Measurements from ENCODE around the gene EMP1. TPM values are rescaled to one million over a fixed set of nuclear protein-coding genes. Genes with fewer than 3 reads are reported as not detected.
A peak's percentile ranks its signal among the peaks of the same experiment; 100 is the strongest.

The EMP1 gene
- total and polyA plus RNA-seq, 2 of the 8 experiments (the other 6 are each of a cell fraction or from before 2014, with no cell fraction given) = 0.17 to 0.65 TPM

- no peak overlapping the region for H3K4me3 ChIP-seq (ENCODE audit: extremely low read depth in 1 of 4, insufficient read depth in 2 of 4, low read depth in 3 of 4, low read length in 4 of 4)
- no peak overlapping the region for H2AK5ac ChIP-seq (ENCODE audit: low read depth, low read length)
- no peak overlapping the region for H4K8ac ChIP-seq (ENCODE audit: extremely low read depth, insufficient read depth, low read length)
- 88% methylated on average over 7 of the region's 7 CpGs; no CpG with 5 or more reads in 1 of the 2 experiments for WGBS, 2 experiments (ENCODE audit: extremely low coverage in 1 of 2, insufficient coverage in 1 of 2, insufficient read length in 1 of 2, insufficient replicate concordance in 2 of 2, low coverage in 1 of 2, low lambda C conversion rate in 2 of 2, missing lambda C conversion rate in 1 of 2)
- FAIRE-seq = no peak
- H2BK20ac ChIP-seq (ENCODE audit: low read length) = no peak overlapping the region
- peaks cover 3 to 12% (median 5%) of the 10 kb centered on the region in 4 experiments; a peak in 4 of 7 replicates for H3K4me1 ChIP-seq (replicated peaks in 1 of 4; ENCODE audit: control insufficient read depth in 3 of 4, insufficient read depth in 4 of 4, low read length in 3 of 4)
- H3K4me2 ChIP-seq (ENCODE audit: insufficient read depth in 1 of 2, low read depth in 2 of 2, low read length in 2 of 2) = no peak overlapping the region; a peak in 1 of 4 replicates
- no peak overlapping the region; the same call in 1 of the 2 replicates for H2BK12ac ChIP-seq (ENCODE audit: low read depth, low read length)
- H4K5ac ChIP-seq (ENCODE audit: insufficient read length, low read depth, low read length) = no peak overlapping the region
- CTCF ChIA-PET (ENCODE audit: partially characterized antibody) = interaction anchor here (0.6 to 10.8 kb wide), 80 partner anchors 9 to 878 kb away, joined by 3 to 162 read pairs (median 4); partner anchors contain the start of genes DDX47, EMP1, FAM234B and GPRC5A
- no peak overlapping the region; the same call in 1 of the 2 replicates for H2BK15ac ChIP-seq (ENCODE audit: low read length)
- H2BK5ac ChIP-seq (ENCODE audit: low read depth, low read length) = no peak overlapping the region
- H3K27me3 ChIP-seq (replicated peaks in 1 of 4; ENCODE audit: control insufficient read depth in 3 of 4, extremely low read depth in 1 of 4, insufficient read depth in 3 of 4, low read length in 3 of 4) = no peaks in the 10 kb centered on the region
- no peak overlapping the region for H3K14ac ChIP-seq (ENCODE audit: insufficient read length)
- peak overlapping the region; percentile 23 for H4K91ac ChIP-seq (replicated peaks; ENCODE audit: insufficient read length, low read length)
- H2BK120ac ChIP-seq (replicated peaks; ENCODE audit: low read depth, low read length) = no peak overlapping the region
- H2AFZ ChIP-seq (ENCODE audit: low read length) = peak overlapping the region; percentile 99
- DNase-seq (ENCODE audit: low read depth in 1 of 2, low spot score in 2 of 2) = no peak
- no peaks in the 10 kb centered on the region for H3K79me2 ChIP-seq (ENCODE audit: control insufficient read depth in 1 of 2, insufficient read depth in 2 of 2, low read length in 2 of 2)
- no peaks in the 10 kb centered on the region for H4K20me1 ChIP-seq (replicated peaks in 1 of 2; ENCODE audit: control insufficient read depth in 1 of 2, insufficient read depth in 2 of 2, low read length in 2 of 2)
- H3K18ac ChIP-seq (ENCODE audit: extremely low read depth, low read length) = no peak overlapping the region
- H3K9me3 ChIP-seq (ENCODE audit: insufficient read depth in 2 of 2, low read depth in 1 of 2, low read length in 1 of 2) = no peaks in the 10 kb centered on the region
- H3K4ac ChIP-seq (replicated peaks; ENCODE audit: insufficient read length, low read depth, low read length) = no peak overlapping the region
- H3K56ac ChIP-seq (replicated peaks; ENCODE audit: insufficient read length, low read depth, low read length) = no peak overlapping the region
- POLR2A ChIA-PET (ENCODE audit: partially characterized antibody) = interaction anchor here (1.0 to 1.1 kb wide), 3 partner anchors 13 to 290 kb away, joined by 3 to 4 read pairs (median 4); no protein-coding TSS in a partner anchor
- no peaks in the 10 kb centered on the region for H3K36me3 ChIP-seq (ENCODE audit: control insufficient read depth in 2 of 4, insufficient read depth in 4 of 4, low read length in 3 of 4)
- H3K23me2 ChIP-seq (ENCODE audit: low read depth, low read length) = no peaks in the 10 kb centered on the region
- H3K9ac ChIP-seq (replicated peaks in 1 of 4; ENCODE audit: extremely low read depth in 1 of 4, low read depth in 3 of 4, low read length in 3 of 4) = no peak overlapping the region
- H3K23ac ChIP-seq (ENCODE audit: insufficient read length) = no peak overlapping the region
- H3K79me1 ChIP-seq (ENCODE audit: low read depth, low read length) = no peaks in the 10 kb centered on the region
- no peak overlapping the region for H3K27ac ChIP-seq (ENCODE audit: low read depth, low read length)
- TF ChIP-seq YY1 (IDR thresholded peaks at IDR 0.05; ENCODE audit: low read depth, low read length) = no peak
- TF ChIP-seq TEAD4 (IDR thresholded peaks at IDR 0.05; ENCODE audit: low read depth, low read length) = no peak
- TF ChIP-seq SIRT6 (IDR thresholded peaks at IDR 0.05; ENCODE audit: low read length) = no peak
- no peak for TF ChIP-seq TAF7 (optimal IDR thresholded peaks at IDR 0.05; ENCODE audit: borderline replicate concordance, low read depth, low read length)
- TF ChIP-seq GTF2F1 (IDR thresholded peaks at IDR 0.05; ENCODE audit: borderline replicate concordance, low read depth, low read length) = no peak
- no peak for TF ChIP-seq SRF (IDR thresholded peaks at IDR 0.05; ENCODE audit: low read depth, low read length)
- TF ChIP-seq CTBP2 (IDR thresholded peaks at IDR 0.05; ENCODE audit: borderline replicate concordance, insufficient read depth, insufficient read length, low read length) = no peak
- no peak for TF ChIP-seq NRF1 (IDR thresholded peaks at IDR 0.05; ENCODE audit: low read depth, low read length)
- TF ChIP-seq RXRA (IDR thresholded peaks at IDR 0.05; ENCODE audit: insufficient read depth, low read depth, low read length) = no peak
- TF ChIP-seq, protein P1, sequence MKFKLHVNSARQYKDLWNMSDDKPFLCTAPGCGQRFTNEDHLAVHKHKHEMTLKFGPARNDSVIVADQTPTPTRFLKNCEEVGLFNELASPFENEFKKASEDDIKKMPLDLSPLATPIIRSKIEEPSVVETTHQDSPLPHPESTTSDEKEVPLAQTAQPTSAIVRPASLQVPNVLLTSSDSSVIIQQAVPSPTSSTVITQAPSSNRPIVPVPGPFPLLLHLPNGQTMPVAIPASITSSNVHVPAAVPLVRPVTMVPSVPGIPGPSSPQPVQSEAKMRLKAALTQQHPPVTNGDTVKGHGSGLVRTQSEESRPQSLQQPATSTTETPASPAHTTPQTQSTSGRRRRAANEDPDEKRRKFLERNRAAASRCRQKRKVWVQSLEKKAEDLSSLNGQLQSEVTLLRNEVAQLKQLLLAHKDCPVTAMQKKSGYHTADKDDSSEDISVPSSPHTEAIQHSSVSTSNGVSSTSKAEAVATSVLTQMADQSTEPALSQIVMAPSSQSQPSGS (IDR thresholded peaks at IDR 0.05; ENCODE audit: low read length) = no peak
- no peak for TF ChIP-seq SP2 (IDR thresholded peaks at IDR 0.05; ENCODE audit: low read length)
- TF ChIP-seq JUND (IDR thresholded peaks at IDR 0.05; ENCODE audit: low read length) = no peak
These were observed 14.8 kb downstream of the EMP1 start for GRCh38 chr12:13211191-13211858.

Data from H1 (cell line).